HG03571 (cell line): ENCODE measurements around the gene PCSK1.
A peak's percentile ranks its signal among the peaks of the same experiment; 100 is the strongest.
"Not testable (repeated sequence)": the region's sequence is repeated elsewhere in the genome, so short reads cannot be mapped to it uniquely, and the experiment has no call there.

Source experiments
- ATAC-seq: cut with Tn5 transposase; IDR thresholded peaks from one replicate; pipeline ENCODE4 v1.9.1; 2021; ENCODE audit not compliant: unreplicated experiment

Gene PCSK1

GRCh38 chr5:96374653-96375052 lies 58.4 kb downstream of the PCSK1 start:
- no peak for ATAC-seq

- no peak for ATAC-seq
Observed at GRCh38 chr5:96373381-96373733, 59.7 kb downstream of the PCSK1 start.

- ATAC-seq: no peak
Observed at GRCh38 chr5:96372726-96373380, 60.2 kb downstream of the PCSK1 start.

- ATAC-seq: no peak
Observed at GRCh38 chr5:96370976-96371375, 62.1 kb downstream of the PCSK1 start.

DNA sequence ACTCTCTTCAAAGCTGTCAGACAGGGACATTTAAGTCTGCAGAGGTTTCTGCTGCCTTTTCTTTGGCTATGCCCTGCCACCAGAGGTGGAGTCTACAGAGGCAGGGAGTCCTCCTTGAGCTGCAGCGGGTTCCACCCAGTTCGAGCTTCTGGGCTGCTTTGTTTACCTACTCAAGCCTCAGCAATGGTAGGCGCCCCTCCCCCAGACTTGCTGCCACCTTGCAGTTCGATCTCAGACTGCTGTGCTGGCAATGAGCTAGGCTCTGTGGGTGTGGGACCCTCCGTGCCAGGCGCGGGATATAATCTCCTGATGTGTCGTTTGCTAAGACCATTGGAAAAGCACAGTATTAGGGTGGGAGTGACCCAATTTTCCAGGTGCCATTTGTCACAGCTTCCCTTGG lies 65.7 kb downstream of the PCSK1 start:
- ATAC-seq: not testable (repeated sequence)

DNA sequence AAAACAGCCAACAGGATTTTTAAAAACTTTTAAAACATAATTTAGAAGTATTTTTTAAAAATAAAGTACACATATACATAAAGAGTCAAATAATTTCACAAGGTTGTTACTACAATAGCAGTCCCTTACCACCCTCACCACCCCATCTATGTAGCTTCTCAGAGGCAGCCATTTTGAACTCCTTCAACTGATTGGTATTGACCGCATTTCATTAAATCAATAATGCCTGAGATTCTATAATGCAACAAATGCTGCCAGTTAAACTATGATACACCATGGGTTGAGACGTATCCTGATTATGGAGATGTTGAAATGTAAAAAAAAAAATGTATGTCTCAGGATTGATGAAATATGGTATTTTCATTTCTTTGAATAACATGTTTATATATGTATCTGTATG lies 78.8 kb downstream of the PCSK1 start:
- no peak for ATAC-seq

- ATAC-seq: no peak
Observed at GRCh38 chr5:96353220-96353619, 79.8 kb downstream of the PCSK1 start.

DNA sequence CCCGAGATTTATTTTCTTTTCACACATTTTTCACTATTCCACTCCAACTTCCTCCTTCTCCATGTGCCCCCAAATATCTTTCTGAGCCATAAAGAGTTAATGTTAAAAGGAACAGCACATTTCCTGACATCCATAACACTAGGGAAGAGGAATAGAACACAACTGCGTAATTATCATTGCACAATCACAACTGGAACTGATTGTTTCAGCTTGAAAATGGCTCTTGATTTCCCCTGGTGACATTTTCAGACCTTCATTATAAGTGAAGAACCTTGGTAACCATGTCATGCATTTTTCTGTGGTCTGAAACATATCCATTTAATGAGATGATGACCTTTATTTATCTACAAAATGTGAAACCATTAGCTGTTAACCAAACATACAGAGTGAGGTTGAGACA lies 82.4 kb downstream of the PCSK1 start:
- no peak for ATAC-seq

GRCh38 chr5:96348536-96348935 lies 84.5 kb downstream of the PCSK1 start:
- ATAC-seq: no peak

DNA sequence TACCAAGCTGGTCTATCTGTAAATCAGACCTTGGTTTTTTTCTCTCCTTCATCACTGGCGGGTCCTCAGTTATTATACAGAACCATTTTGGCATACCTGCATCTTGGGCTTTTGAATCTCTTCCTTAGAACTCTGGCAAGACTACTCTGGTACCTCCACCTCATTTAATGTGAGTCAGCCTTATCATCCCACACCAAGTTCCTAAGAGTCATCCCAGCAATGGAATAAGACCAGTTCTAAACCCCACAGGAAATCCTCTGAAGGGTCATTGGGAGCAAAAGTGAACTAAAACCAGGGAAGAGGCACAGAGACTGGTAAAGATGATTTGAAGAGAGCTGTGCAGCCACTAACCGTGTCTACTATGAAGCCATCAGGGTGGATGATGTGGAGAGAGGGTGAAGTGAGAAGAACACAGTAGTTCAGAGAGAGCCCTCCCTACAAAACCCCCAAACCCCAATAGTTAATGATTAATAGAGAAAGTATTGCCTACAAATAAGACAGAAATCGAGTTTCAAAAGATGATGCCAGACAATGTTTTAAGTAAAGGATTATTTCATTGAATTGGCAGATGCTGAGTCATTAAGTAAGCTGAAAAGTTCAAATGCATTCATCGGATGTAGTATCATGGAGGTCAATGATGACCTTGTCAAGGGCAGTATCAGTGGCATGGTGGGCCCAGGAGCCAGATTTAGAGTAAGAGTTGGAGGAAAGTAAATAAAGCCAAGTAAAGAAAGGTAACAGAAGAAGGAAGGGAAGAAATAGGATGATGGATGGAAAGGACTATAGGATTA lies 85.4 kb downstream of the PCSK1 start:
- no peak for ATAC-seq

GRCh38 chr5:96344678-96345577 lies 88.1 kb downstream of the PCSK1 start:
- ATAC-seq: peak; percentile 76

GRCh38 chr5:96343094-96343493 lies 90.0 kb downstream of the PCSK1 start:
- ATAC-seq: no peak

DNA sequence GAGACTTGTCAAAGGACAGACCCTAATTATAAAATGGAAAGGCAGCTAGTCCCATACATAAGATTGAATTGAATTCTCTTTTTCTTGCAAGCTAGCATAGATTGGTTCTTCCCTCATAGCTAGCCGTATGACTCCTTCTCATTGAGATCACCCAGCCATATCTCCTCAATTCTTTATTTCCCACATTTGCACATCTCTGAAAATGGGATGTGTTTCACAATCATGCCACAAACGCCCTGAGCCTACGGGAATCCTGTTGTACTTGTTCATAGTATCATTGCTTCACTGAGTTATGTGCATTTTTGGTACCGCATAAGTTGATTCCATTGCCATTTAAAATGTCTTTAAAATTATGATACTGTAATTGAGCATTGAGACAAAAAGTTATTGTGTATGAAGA lies 90.5 kb downstream of the PCSK1 start:
- no peak for ATAC-seq
